Adrenal gland (tissue), 5 donors: ENCODE results near the gene PLXNA4.

Source experiments
- CTCF ChIP-seq, 6 experiments: fragments of 450-650 bp in 4 of 6; fragments of 200-600 bp in 2 of 6; sonication (generic) in 1 of 6; IDR thresholded peaks; 1 replicate in 5 of 6; 2 replicates in 1 of 6; pipeline versions ENCODE4 v1.5.1 to v1.8.0; 2016 to 2021; ENCODE audit warnings: antibody characterized with exemption in 6 of 6, mild to moderate bottlenecking in 2 of 6, moderate library complexity in 1 of 6
- POLR2A ChIP-seq, 2 donors: fragments of 450-650 bp; IDR thresholded peaks; one replicate each; pipeline ENCODE4 v1.6.1; 2017; ENCODE audit warnings: antibody characterized with exemption in 2 of 2, mild to moderate bottlenecking in 2 of 2, moderate library complexity in 1 of 2
- donor health status: DM: no; HTN: no; CAD: no.

DNA sequence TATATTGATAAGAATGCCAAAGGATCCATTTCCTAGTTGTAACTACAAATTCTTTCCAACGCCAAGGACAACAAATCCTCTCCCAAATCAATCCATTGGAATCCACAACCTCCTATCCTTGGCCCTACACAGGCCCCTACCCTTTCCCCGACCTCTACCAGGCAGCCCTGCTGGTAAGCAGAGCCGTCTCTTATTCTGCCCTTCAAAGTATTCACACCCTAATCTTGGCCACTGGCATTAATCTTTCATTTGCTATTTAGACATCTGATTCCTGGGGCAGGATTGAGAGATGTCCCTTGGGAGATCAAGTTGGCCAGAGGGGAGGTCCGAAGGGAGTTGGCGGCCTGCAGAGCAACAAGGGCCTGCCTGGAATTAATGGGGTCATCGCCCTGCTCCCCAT lies 161.4 kb downstream of the PLXNA4 start:
- TF ChIP-seq CTCF (IDR thresholded peaks at IDR 0.05) (no peak), POLR2A (IDR thresholded peaks at IDR 0.05) (no peak)
